GM23338 (cell line): ENCODE measurements around the gene ALKBH1. TPM values are rescaled to one million over a fixed set of nuclear protein-coding genes. Genes with fewer than 3 reads are reported as not detected.

Experiments
- ATAC-seq: fragments of 200-7000 bp; cut with Tn5 transposase; 3 replicates; pipeline ENCODE4 v1.9.1; 2020
- DNase-seq: peaks from one replicate; pipeline ENCODE4 v3.0.0-alpha.2; 2015; ENCODE audit warnings: low spot score
- H2AFZ ChIP-seq: fragments of 200-600 bp; sonication (generic); 2 replicates; pipeline ENCODE4 v1.8.0; 2016; ENCODE audit warnings: antibody characterized with exemption, mild to moderate bottlenecking, moderate library complexity
- H3F3A ChIP-seq: fragments of 200-600 bp; sonication (generic); replicated peaks from 2 replicates; pipeline ENCODE4 v1.8.0; 2017; ENCODE audit warnings: antibody characterized with exemption, mixed run types, low read depth
- H3K27ac ChIP-seq: fragments of 200-600 bp; sonication (generic); 2 replicates; pipeline ENCODE4 v1.6.1; 2016; ENCODE audit warnings: low read depth
- H3K27me3 ChIP-seq: fragments of 200-600 bp; sonication (generic); 2 replicates; pipeline ENCODE4 v1.8.0; 2016; ENCODE audit warnings: mild to moderate bottlenecking, mixed run types, moderate library complexity; ENCODE audit not compliant: insufficient read depth
- H3K36me3 ChIP-seq: fragments of 200-600 bp; sonication (generic); 2 replicates; pipeline ENCODE4 v1.8.0; 2016; ENCODE audit warnings: mild to moderate bottlenecking; ENCODE audit not compliant: insufficient read depth
- H3K4me1 ChIP-seq: fragments of 200-600 bp; sonication (generic); 2 replicates; pipeline ENCODE4 v1.8.0; 2016; ENCODE audit warnings: mild to moderate bottlenecking, moderate library complexity; ENCODE audit not compliant: insufficient read depth
- H3K4me2 ChIP-seq: fragments of 200-600 bp; sonication (generic); 2 replicates; pipeline ENCODE4 v1.7.1; 2017; ENCODE audit warnings: mixed run types
- H3K4me3 ChIP-seq: fragments of 200-600 bp; sonication (generic); 2 replicates; pipeline ENCODE4 v1.6.1; 2016; ENCODE audit warnings: mixed run types
- H3K79me2 ChIP-seq: fragments of 200-600 bp; sonication (generic); replicated peaks from 2 replicates; pipeline ENCODE4 v1.8.0; 2017; ENCODE audit warnings: mild to moderate bottlenecking; ENCODE audit not compliant: insufficient read depth
- H3K9me2 ChIP-seq: fragments of 200-600 bp; sonication (generic); 2 replicates; pipeline ENCODE4 v1.8.0; 2017; ENCODE audit not compliant: insufficient read depth
- H4K20me1 ChIP-seq: fragments of 200-600 bp; sonication (generic); replicated peaks from 2 replicates; pipeline ENCODE4 v1.8.0; 2017; ENCODE audit warnings: mild to moderate bottlenecking; ENCODE audit not compliant: insufficient read depth
- H3K27ac Mint-ChIP-seq: 2 replicates; pipeline ENCODE4 v1.8.0; 2020; ENCODE audit warnings: inconsistent platforms, mild to moderate bottlenecking, moderate library complexity, mixed read lengths
- H3K27me3 Mint-ChIP-seq: 3 replicates; pipeline ENCODE4 v1.8.0; 2022; ENCODE audit warnings: low read depth, mild to moderate bottlenecking, moderate library complexity, mixed read lengths, inconsistent platforms; ENCODE audit not compliant: insufficient read depth, poor library complexity
- H3K36me3 Mint-ChIP-seq: 3 replicates; pipeline ENCODE4 v1.8.0; 2021; ENCODE audit warnings: low read depth, mild to moderate bottlenecking, inconsistent platforms, moderate library complexity, mixed read lengths
- H3K4me1 Mint-ChIP-seq: 3 replicates; pipeline ENCODE4 v1.8.0; 2020; ENCODE audit warnings: mild to moderate bottlenecking, inconsistent platforms, mixed read lengths
- H3K4me3 Mint-ChIP-seq: 3 replicates; pipeline ENCODE4 v1.8.0; 2021; ENCODE audit warnings: moderate library complexity, mild to moderate bottlenecking, inconsistent platforms, mixed read lengths
- H3K9me3 Mint-ChIP-seq: 3 replicates; pipeline ENCODE4 v1.8.0; 2020; ENCODE audit warnings: moderate library complexity, mild to moderate bottlenecking, inconsistent platforms, mixed read lengths
- CREB1 ChIP-seq: fragments of 250-450 bp; sonication (Bioruptor Pico); IDR thresholded peaks from 2 replicates; pipeline ENCODE4 v1.5.0; 2020; ENCODE audit warnings: low read depth, mild to moderate bottlenecking, moderate library complexity
- EZH2 ChIP-seq: fragments of 200-600 bp; sonication (generic); IDR thresholded peaks from one replicate; pipeline ENCODE4 v1.8.0; 2017; ENCODE audit warnings: antibody characterized with exemption, mild to moderate bottlenecking, low read depth; ENCODE audit not compliant: unreplicated experiment
- JUNB ChIP-seq: IDR thresholded peaks from one replicate; pipeline ENCODE4 v1.6.1; 2016; ENCODE audit warnings: antibody characterized with exemption; ENCODE audit not compliant: unreplicated experiment
- NANOG ChIP-seq: IDR thresholded peaks from 2 replicates; pipeline ENCODE4 v1.6.1; 2016; ENCODE audit warnings: antibody characterized with exemption, borderline replicate concordance
- POLR2AphosphoS5 ChIP-seq: IDR thresholded peaks from 2 replicates; pipeline ENCODE4 v1.6.1; 2016; ENCODE audit warnings: antibody characterized with exemption, low read depth
- STAT1 ChIP-seq: IDR thresholded peaks from one replicate; pipeline ENCODE4 v1.6.1; 2016; ENCODE audit warnings: antibody characterized with exemption; ENCODE audit not compliant: unreplicated experiment
- ZNF331 ChIP-seq: fragments of 250-450 bp; sonication (Bioruptor Pico); IDR thresholded peaks from 2 replicates; pipeline ENCODE4 v1.5.0; 2020; ENCODE audit warnings: low read depth, mild to moderate bottlenecking, moderate library complexity
- polyA plus RNA-seq: library from polyadenylated mRNA; unstranded; fragments of >200 nt; fragmentation: Nextera tagmentation; extraction: Ambion mirVana; gene quantifications from 2 replicates; pipeline ENCODE4 v1.2.1, GENCODE V29; 2016
- total RNA-seq: library from RNA; depleted of rRNA; stranded (reverse); fragments of >200 nt; shearing (Covaris generic); gene quantifications from 2 replicates; pipeline ENCODE4 v1.2.3, GENCODE V29; 2014
- TF ChIP-seq, protein P1 (sequence below): fragments of 250-450 bp; sonication (Bioruptor Pico); IDR thresholded peaks from 2 replicates; pipeline ENCODE4 v1.5.0; 2020; ENCODE audit warnings: mild to moderate bottlenecking, moderate library complexity
- TF ChIP-seq, protein P2 (sequence below): IDR thresholded peaks from one replicate; pipeline ENCODE4 v1.6.1; 2018; ENCODE audit warnings: antibody characterized with exemption; ENCODE audit not compliant: unreplicated experiment

Gene ALKBH1
- total and polyA plus RNA-seq, 2 experiments from 2014 or later: 13.0 to 22.2 TPM

DNA sequence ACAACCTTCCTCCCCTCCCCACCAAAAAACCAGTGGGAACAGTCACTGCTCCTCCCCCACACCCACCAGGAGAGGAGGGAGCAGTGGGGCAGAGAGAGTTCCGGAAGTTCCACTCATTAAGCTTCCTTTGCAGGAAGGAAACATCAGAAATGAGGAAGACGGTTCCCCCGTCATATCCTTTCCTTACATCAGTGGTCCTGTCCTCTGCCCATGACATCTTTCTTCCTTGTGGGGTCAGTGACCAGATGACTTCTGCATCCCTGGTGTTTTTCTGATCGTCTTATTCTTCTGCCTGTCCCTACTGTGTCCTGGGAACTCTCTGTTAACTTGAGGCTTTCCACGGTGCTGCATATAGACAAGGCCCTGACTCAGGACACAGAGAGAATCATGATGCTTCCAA is 50.5 kb downstream of the ALKBH1 start:
- Mint-ChIP-seq H3K4me3 (no peak overlapping the region), H3K36me3 (no peaks in the 10 kb centered on the region), H3K27me3 (peaks cover 13% of the 10 kb centered on the region), H3K4me1 (peaks cover 24% of the 10 kb centered on the region), H3K27ac (no peak overlapping the region), H3K9me3 (peaks cover 5% of the 10 kb centered on the region; the same call in 2 of the 3 replicates)
- Histone ChIP-seq H3K36me3 (no peaks in the 10 kb centered on the region), H3K9me2 (no peaks in the 10 kb centered on the region), H3K79me2 (no peaks in the 10 kb centered on the region), H3F3A (no peaks in the 10 kb centered on the region), H3K4me3 (no peak overlapping the region), H3K27ac (no peak overlapping the region), H3K4me1 (peaks cover 13% of the 10 kb centered on the region), H3K27me3 (no peaks in the 10 kb centered on the region), H3K4me2 (no peak overlapping the region), H4K20me1 (no peaks in the 10 kb centered on the region), H2AFZ (no peak overlapping the region)
- TF ChIP-seq STAT1 (no peak), JUNB (no peak), POLR2AphosphoS5 (no peak), NANOG (no peak), CREB1 (CRISPR knock-in tag) (no peak), ZNF331 (no peak), EZH2 (no peak)
- TF ChIP-seq, protein P1, sequence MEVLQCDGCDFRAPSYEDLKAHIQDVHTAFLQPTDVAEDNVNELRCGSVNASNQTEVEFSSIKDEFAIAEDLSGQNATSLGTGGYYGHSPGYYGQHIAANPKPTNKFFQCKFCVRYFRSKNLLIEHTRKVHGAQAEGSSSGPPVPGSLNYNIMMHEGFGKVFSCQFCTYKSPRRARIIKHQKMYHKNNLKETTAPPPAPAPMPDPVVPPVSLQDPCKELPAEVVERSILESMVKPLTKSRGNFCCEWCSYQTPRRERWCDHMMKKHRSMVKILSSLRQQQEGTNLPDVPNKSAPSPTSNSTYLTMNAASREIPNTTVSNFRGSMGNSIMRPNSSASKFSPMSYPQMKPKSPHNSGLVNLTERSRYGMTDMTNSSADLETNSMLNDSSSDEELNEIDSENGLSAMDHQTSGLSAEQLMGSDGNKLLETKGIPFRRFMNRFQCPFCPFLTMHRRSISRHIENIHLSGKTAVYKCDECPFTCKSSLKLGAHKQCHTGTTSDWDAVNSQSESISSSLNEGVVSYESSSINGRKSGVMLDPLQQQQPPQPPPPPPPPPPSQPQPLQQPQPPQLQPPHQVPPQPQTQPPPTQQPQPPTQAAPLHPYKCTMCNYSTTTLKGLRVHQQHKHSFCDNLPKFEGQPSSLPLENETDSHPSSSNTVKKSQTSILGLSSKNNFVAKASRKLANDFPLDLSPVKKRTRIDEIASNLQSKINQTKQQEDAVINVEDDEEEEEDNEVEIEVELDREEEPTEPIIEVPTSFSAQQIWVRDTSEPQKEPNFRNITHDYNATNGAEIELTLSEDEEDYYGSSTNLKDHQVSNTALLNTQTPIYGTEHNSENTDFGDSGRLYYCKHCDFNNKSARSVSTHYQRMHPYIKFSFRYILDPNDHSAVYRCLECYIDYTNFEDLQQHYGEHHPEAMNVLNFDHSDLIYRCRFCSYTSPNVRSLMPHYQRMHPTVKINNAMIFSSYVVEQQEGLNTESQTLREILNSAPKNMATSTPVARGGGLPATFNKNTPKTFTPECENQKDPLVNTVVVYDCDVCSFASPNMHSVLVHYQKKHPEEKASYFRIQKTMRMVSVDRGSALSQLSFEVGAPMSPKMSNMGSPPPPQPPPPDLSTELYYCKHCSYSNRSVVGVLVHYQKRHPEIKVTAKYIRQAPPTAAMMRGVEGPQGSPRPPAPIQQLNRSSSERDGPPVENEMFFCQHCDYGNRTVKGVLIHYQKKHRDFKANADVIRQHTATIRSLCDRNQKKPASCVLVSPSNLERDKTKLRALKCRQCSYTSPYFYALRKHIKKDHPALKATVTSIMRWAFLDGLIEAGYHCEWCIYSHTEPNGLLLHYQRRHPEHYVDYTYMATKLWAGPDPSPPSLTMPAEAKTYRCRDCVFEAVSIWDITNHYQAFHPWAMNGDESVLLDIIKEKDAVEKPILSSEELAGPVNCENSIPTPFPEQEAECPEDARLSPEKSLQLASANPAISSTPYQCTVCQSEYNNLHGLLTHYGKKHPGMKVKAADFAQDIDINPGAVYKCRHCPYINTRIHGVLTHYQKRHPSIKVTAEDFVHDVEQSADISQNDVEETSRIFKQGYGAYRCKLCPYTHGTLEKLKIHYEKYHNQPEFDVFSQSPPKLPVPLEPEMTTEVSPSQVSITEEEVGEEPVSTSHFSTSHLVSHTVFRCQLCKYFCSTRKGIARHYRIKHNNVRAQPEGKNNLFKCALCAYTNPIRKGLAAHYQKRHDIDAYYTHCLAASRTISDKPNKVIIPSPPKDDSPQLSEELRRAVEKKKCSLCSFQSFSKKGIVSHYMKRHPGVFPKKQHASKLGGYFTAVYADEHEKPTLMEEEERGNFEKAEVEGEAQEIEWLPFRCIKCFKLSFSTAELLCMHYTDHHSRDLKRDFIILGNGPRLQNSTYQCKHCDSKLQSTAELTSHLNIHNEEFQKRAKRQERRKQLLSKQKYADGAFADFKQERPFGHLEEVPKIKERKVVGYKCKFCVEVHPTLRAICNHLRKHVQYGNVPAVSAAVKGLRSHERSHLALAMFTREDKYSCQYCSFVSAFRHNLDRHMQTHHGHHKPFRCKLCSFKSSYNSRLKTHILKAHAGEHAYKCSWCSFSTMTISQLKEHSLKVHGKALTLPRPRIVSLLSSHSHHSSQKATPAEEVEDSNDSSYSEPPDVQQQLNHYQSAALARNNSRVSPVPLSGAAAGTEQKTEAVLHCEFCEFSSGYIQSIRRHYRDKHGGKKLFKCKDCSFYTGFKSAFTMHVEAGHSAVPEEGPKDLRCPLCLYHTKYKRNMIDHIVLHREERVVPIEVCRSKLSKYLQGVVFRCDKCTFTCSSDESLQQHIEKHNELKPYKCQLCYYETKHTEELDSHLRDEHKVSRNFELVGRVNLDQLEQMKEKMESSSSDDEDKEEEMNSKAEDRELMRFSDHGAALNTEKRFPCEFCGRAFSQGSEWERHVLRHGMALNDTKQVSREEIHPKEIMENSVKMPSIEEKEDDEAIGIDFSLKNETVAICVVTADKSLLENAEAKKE (CRISPR knock-in tag): no peak
- TF ChIP-seq, protein P2, sequence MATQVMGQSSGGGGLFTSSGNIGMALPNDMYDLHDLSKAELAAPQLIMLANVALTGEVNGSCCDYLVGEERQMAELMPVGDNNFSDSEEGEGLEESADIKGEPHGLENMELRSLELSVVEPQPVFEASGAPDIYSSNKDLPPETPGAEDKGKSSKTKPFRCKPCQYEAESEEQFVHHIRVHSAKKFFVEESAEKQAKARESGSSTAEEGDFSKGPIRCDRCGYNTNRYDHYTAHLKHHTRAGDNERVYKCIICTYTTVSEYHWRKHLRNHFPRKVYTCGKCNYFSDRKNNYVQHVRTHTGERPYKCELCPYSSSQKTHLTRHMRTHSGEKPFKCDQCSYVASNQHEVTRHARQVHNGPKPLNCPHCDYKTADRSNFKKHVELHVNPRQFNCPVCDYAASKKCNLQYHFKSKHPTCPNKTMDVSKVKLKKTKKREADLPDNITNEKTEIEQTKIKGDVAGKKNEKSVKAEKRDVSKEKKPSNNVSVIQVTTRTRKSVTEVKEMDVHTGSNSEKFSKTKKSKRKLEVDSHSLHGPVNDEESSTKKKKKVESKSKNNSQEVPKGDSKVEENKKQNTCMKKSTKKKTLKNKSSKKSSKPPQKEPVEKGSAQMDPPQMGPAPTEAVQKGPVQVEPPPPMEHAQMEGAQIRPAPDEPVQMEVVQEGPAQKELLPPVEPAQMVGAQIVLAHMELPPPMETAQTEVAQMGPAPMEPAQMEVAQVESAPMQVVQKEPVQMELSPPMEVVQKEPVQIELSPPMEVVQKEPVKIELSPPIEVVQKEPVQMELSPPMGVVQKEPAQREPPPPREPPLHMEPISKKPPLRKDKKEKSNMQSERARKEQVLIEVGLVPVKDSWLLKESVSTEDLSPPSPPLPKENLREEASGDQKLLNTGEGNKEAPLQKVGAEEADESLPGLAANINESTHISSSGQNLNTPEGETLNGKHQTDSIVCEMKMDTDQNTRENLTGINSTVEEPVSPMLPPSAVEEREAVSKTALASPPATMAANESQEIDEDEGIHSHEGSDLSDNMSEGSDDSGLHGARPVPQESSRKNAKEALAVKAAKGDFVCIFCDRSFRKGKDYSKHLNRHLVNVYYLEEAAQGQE: no peak
- ATAC-seq (no peak), DNase-seq (no peak)
